WTC11 (cell line): ENCODE data around the gene FBF1.

Experiments used
- CREM ChIP-seq: sonication (generic); formaldehyde crosslinking; IDR thresholded peaks from 2 replicates; pipeline ENCODE4 v1.8.1; 2022; ENCODE audit warnings: mild to moderate bottlenecking, missing genetic modification reagents, moderate library complexity
- NFYB ChIP-seq: sonication (generic); formaldehyde crosslinking; conservative IDR thresholded peaks from 2 replicates; pipeline ENCODE4 v1.8.0; 2022; ENCODE audit warnings: low read depth, missing genetic modification reagents
- NR1H2 ChIP-seq: sonication (generic); formaldehyde crosslinking; IDR thresholded peaks from 2 replicates; pipeline ENCODE4 v1.9.0; 2021; ENCODE audit warnings: mild to moderate bottlenecking, moderate library complexity, missing genetic modification reagents
- SP1 ChIP-seq: sonication (generic); formaldehyde crosslinking; conservative IDR thresholded peaks from 2 replicates; pipeline ENCODE4 v1.8.1; 2022; ENCODE audit warnings: missing genetic modification reagents
- TF ChIP-seq, protein P1 (sequence below): fragments of 200-600 bp; IDR thresholded peaks from 2 replicates; pipeline ENCODE4 v1.8.0; 2022; ENCODE audit warnings: antibody characterized with exemption
- TF ChIP-seq, protein P2 (sequence below): fragments of 250-450 bp; sonication (Bioruptor Pico); conservative IDR thresholded peaks from 2 replicates; pipeline ENCODE4 v1.9.0; 2021; ENCODE audit warnings: mild to moderate bottlenecking
- TF ChIP-seq, protein P3 (sequence below): sonication (generic); formaldehyde crosslinking; IDR thresholded peaks from 2 replicates; pipeline ENCODE4 v1.8.1; 2022; ENCODE audit warnings: low read depth, missing genetic modification reagents, borderline replicate concordance
- TF ChIP-seq, protein P4 (sequence below): sonication (generic); formaldehyde crosslinking; IDR thresholded peaks from 2 replicates; pipeline ENCODE4 v1.8.0; 2022; ENCODE audit warnings: mild to moderate bottlenecking, missing genetic modification reagents

DNA sequence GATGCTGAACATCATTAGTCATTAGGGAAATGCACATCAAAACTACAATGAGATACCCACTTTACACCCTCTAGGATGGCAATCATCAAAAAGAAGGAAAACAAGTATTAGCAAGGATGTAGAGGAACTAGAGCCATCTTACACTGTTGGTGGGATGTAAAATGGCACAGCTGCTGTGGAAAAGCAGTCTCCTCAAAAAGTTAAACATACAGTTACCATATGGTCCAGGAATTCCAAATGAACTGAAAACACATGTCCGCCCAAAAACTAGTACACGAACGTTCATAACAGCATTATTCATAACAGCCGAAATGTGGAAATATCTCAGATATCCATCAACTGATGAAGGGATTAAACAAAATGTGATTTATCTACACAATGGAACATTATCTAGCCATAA lies 7.0 kb downstream of the FBF1 start:
- TF ChIP-seq, protein P1, sequence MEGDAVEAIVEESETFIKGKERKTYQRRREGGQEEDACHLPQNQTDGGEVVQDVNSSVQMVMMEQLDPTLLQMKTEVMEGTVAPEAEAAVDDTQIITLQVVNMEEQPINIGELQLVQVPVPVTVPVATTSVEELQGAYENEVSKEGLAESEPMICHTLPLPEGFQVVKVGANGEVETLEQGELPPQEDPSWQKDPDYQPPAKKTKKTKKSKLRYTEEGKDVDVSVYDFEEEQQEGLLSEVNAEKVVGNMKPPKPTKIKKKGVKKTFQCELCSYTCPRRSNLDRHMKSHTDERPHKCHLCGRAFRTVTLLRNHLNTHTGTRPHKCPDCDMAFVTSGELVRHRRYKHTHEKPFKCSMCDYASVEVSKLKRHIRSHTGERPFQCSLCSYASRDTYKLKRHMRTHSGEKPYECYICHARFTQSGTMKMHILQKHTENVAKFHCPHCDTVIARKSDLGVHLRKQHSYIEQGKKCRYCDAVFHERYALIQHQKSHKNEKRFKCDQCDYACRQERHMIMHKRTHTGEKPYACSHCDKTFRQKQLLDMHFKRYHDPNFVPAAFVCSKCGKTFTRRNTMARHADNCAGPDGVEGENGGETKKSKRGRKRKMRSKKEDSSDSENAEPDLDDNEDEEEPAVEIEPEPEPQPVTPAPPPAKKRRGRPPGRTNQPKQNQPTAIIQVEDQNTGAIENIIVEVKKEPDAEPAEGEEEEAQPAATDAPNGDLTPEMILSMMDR: no peak
- TF ChIP-seq NFYB (CRISPR knock-in tag) (no peak), CREM (CRISPR knock-in tag) (no peak), NR1H2 (CRISPR knock-in tag) (no peak), SP1 (CRISPR knock-in tag) (no peak)
- TF ChIP-seq, protein P2, sequence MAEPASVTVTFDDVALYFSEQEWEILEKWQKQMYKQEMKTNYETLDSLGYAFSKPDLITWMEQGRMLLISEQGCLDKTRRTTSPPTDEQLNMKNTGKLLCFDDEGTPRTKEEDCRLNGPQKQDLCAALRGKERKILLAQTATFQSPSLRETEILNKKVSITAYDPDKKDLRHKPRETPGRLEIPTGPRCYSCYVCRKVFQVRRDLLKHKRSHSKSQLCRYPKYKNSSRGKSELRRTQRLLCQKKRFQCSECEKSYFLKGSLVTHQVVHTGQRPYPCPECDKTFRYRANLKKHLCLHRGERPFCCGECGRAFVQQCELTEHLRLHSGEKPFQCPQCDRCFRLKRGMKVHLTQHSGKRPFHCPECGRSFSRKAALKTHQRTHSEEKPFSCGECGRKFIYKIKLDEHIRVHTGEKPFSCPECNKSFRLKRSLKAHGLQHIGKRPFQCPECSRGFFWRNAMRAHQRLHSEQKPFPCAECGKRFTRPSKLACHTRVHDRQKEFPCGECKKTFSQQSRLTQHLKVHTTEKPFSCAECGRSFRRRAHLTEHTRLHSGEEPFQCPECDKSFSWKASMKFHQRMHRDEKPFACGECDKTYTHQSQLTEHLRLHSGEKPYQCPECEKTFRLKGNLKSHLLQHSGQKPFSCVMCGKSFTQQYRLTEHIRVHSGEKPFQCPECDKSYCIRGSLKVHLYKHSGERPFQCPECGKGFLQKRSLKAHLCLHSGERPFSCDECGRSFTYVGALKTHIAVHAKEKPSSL (CRISPR knock-in tag): no peak
- TF ChIP-seq, protein P3, sequence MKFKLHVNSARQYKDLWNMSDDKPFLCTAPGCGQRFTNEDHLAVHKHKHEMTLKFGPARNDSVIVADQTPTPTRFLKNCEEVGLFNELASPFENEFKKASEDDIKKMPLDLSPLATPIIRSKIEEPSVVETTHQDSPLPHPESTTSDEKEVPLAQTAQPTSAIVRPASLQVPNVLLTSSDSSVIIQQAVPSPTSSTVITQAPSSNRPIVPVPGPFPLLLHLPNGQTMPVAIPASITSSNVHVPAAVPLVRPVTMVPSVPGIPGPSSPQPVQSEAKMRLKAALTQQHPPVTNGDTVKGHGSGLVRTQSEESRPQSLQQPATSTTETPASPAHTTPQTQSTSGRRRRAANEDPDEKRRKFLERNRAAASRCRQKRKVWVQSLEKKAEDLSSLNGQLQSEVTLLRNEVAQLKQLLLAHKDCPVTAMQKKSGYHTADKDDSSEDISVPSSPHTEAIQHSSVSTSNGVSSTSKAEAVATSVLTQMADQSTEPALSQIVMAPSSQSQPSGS (CRISPR knock-in tag): no peak
- TF ChIP-seq, protein P4, sequence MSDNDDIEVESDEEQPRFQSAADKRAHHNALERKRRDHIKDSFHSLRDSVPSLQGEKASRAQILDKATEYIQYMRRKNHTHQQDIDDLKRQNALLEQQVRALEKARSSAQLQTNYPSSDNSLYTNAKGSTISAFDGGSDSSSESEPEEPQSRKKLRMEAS (CRISPR knock-in tag): no peak
